HCT116 (cell line): ENCODE measurements around the gene LCN1. TPM values are rescaled to one million over a fixed set of nuclear protein-coding genes. Genes with fewer than 3 reads are reported as not detected.

ENCODE experiments used
- ATAC-seq: fragments of 200-7000 bp; cut with Tn5 transposase; 2 replicates; pipeline ENCODE4 v1.9.1; 2020; ENCODE audit warnings: mild to moderate bottlenecking, moderate library complexity
- BruUV-seq: library from RNA; stranded (reverse); fragments of 400-500 nt; replicated peaks from 2 replicates; lab custom pipeline; 2021; lab: Mats Ljungman, UMichigan
- CTCF ChIA-PET: fragments of 300-600 bp; sonication (Branson Sonifier 250); formaldehyde crosslinking; loops from one replicate; lab custom pipeline; 2021; ENCODE audit warnings: antibody characterized with exemption; lab: Charles Lee
- POLR2A ChIA-PET: fragments of 300-600, 350-600 bp; sonication (Branson Sonifier 250); formaldehyde crosslinking; loops from one replicate; lab custom pipeline; 2021; ENCODE audit warnings: antibody characterized with exemption; lab: Charles Lee
- RAD21 ChIA-PET, 2 experiments: fragments of 300-600 bp; sonication (Branson Sonifier 250); formaldehyde crosslinking; loops; one replicate each; lab custom pipeline; 2023; ENCODE audit warnings: low total read pairs in 2 of 2; ENCODE audit not compliant: uncharacterized antibody in 2 of 2, unreplicated experiment in 2 of 2, low non-redundant PET in 1 of 2; lab: Charles Lee
- DNase-seq: peaks from one replicate; pipeline ENCODE4 v3.0.0-alpha.2; 2010; ENCODE audit warnings: low read depth, low spot score
- H2AFZ ChIP-seq: fragments of 200-600 bp; shearing (Covaris generic), sonication (generic); 2 replicates; pipeline ENCODE4 v1.6.1; 2017; ENCODE audit warnings: low read depth, mixed run types, mixed read lengths, antibody characterized with exemption, low read length; ENCODE audit not compliant: poor library complexity, severe bottlenecking
- H3K27ac ChIP-seq: 2 replicates; pipeline ENCODE4 v1.5.1; 2012; ENCODE audit warnings: low read depth, low read length
- H3K27me3 ChIP-seq: fragments of 200-600 bp; sonication (generic); 2 replicates; pipeline ENCODE4 v1.6.1; 2016; ENCODE audit warnings: mixed run types, low read length, mixed read lengths; ENCODE audit not compliant: insufficient read depth
- H3K36me3 ChIP-seq, 2 experiments: fragments of 200-500 bp in 1 of 2; fragments of 200-600 bp in 1 of 2; sonication (Bioruptor generic) in 1 of 2; sonication (generic) in 1 of 2; 2 replicates each; pipeline versions ENCODE4 v1.5.1 to v1.6.1; 2014 to 2016; ENCODE audit warnings: low read length in 2 of 2, inconsistent platforms in 1 of 2, mixed read lengths in 1 of 2, mixed run types in 1 of 2; ENCODE audit not compliant: insufficient read depth in 2 of 2, control insufficient read depth in 1 of 2
- H3K4me1 ChIP-seq, 2 experiments: fragments of 200-600 bp in 1 of 2; sonication (generic) in 1 of 2; 2 replicates each; pipeline versions ENCODE4 v1.5.1 to v1.6.1; 2012 to 2017; ENCODE audit warnings: low read length in 2 of 2, inconsistent platforms in 1 of 2, mild to moderate bottlenecking in 1 of 2, mixed read lengths in 1 of 2, mixed run types in 1 of 2, moderate library complexity in 1 of 2; ENCODE audit not compliant: insufficient read depth in 2 of 2, control insufficient read depth in 1 of 2
- H3K4me2 ChIP-seq: fragments of 200-600 bp; sonication (generic); 2 replicates; pipeline ENCODE4 v1.6.1; 2017; ENCODE audit warnings: mixed run types, low read length, mixed read lengths
- H3K4me3 ChIP-seq, 2 experiments: fragments of 200-600 bp in 1 of 2; sonication (generic) in 1 of 2; replicated peaks in 1 of 2; 2 replicates each; pipeline ENCODE4 v1.5.1; 2011 to 2016; ENCODE audit warnings: low read length in 2 of 2, control low read depth in 1 of 2, low read depth in 1 of 2, mild to moderate bottlenecking in 1 of 2, mixed read lengths in 1 of 2, mixed run types in 1 of 2
- H3K79me2 ChIP-seq: fragments of 200-600 bp; sonication (generic); 2 replicates; pipeline ENCODE4 v1.6.1; 2017; ENCODE audit warnings: mild to moderate bottlenecking, mixed run types, low read length, moderate library complexity, mixed read lengths; ENCODE audit not compliant: insufficient read depth
- H3K9ac ChIP-seq: fragments of 200-600 bp; sonication (generic); 2 replicates; pipeline ENCODE4 v1.6.1; 2016; ENCODE audit warnings: low read length, mixed read lengths
- H3K9me2 ChIP-seq: fragments of 200-600 bp; sonication (generic), shearing (Covaris generic); 2 replicates; pipeline ENCODE4 v1.6.1; 2017; ENCODE audit warnings: mixed run types, mild to moderate bottlenecking, moderate library complexity; ENCODE audit not compliant: insufficient read depth
- H3K9me3 ChIP-seq, 2 experiments: fragments of 200-500 bp in 1 of 2; fragments of 200-600 bp in 1 of 2; sonication (Bioruptor generic) in 1 of 2; sonication (generic) in 1 of 2; 2 replicates each; pipeline ENCODE4 v1.6.1; 2014 to 2017; ENCODE audit warnings: low read length in 2 of 2, mixed read lengths in 2 of 2, inconsistent platforms in 1 of 2, low read depth in 1 of 2, mild to moderate bottlenecking in 1 of 2, mixed run types in 1 of 2, moderate library complexity in 1 of 2; ENCODE audit not compliant: control insufficient read depth in 1 of 2, insufficient read depth in 1 of 2
- H4K20me1 ChIP-seq: fragments of 200-600 bp; sonication (generic), shearing (Covaris generic); 2 replicates; pipeline ENCODE4 v1.6.1; 2017; ENCODE audit warnings: mixed run types, mild to moderate bottlenecking, moderate library complexity; ENCODE audit not compliant: insufficient read depth
- ATF3 ChIP-seq: IDR thresholded peaks from 2 replicates; pipeline ENCODE4 v1.6.1; 2012
- CBX3 ChIP-seq: IDR thresholded peaks from 2 replicates; pipeline ENCODE4 v1.6.1; 2012; ENCODE audit warnings: low read depth
- CEBPB ChIP-seq: IDR thresholded peaks from 2 replicates; pipeline ENCODE4 v1.6.1; 2012; ENCODE audit warnings: low read depth
- CTCF ChIP-seq, 3 experiments: fragments of 200-600 bp in 1 of 3; sonication (generic) in 1 of 3; IDR thresholded peaks in 2 of 3; conservative IDR thresholded peaks in 1 of 3; 2 replicates each; pipeline ENCODE4 v1.5.1; 2012 to 2017; ENCODE audit warnings: low read depth in 2 of 3, low read length in 2 of 3, antibody characterized with exemption in 1 of 3, borderline replicate concordance in 1 of 3, control low read depth in 1 of 3, mild to moderate bottlenecking in 1 of 3, mixed read lengths in 1 of 3, mixed run types in 1 of 3, moderate library complexity in 1 of 3; ENCODE audit not compliant: insufficient read depth in 1 of 3
- EGR1 ChIP-seq: IDR thresholded peaks from 2 replicates; pipeline ENCODE4 v1.6.1; 2012; ENCODE audit warnings: low read depth
- ELF1 ChIP-seq: IDR thresholded peaks from 2 replicates; pipeline ENCODE4 v1.6.1; 2012; ENCODE audit warnings: low read depth, borderline replicate concordance
- EZH2 ChIP-seq: fragments of 200-600 bp; sonication (generic); IDR thresholded peaks from 2 replicates; pipeline ENCODE4 v1.6.1; 2017; ENCODE audit warnings: antibody characterized with exemption, mixed run types
- FOSL1 ChIP-seq: IDR thresholded peaks from 2 replicates; pipeline ENCODE4 v1.6.1; 2012; ENCODE audit warnings: low read depth
- JUND ChIP-seq: IDR thresholded peaks from 2 replicates; pipeline ENCODE4 v1.6.1; 2012
- REST ChIP-seq: IDR thresholded peaks from 2 replicates; pipeline ENCODE4 v1.6.1; 2012; ENCODE audit warnings: low read depth
- SP1 ChIP-seq: IDR thresholded peaks from 2 replicates; pipeline ENCODE4 v1.6.1; 2012; ENCODE audit warnings: low read depth
- SRF ChIP-seq: IDR thresholded peaks from 2 replicates; pipeline ENCODE4 v1.6.1; 2012; ENCODE audit warnings: low read depth
- TCF7L2 ChIP-seq: IDR thresholded peaks from 2 replicates; pipeline ENCODE4 v1.7.0; 2011; ENCODE audit warnings: borderline replicate concordance, inconsistent platforms; ENCODE audit not compliant: insufficient read depth, insufficient read length; ENCODE audit errors: extremely low read depth
- YY1 ChIP-seq: IDR thresholded peaks from 2 replicates; pipeline ENCODE4 v1.6.1; 2011; ENCODE audit warnings: low read length, low read depth, moderate library complexity, mild to moderate bottlenecking; ENCODE audit not compliant: insufficient replicate concordance; ENCODE audit errors: extremely low read depth
- ZBTB33 ChIP-seq: IDR thresholded peaks from 2 replicates; pipeline ENCODE4 v1.6.1; 2011; ENCODE audit warnings: mild to moderate bottlenecking, low read length, moderate library complexity; ENCODE audit not compliant: insufficient replicate concordance; ENCODE audit errors: extremely low read depth
- ZFX ChIP-seq: fragments of 450-650 bp; IDR thresholded peaks from 2 replicates; pipeline ENCODE4 v1.6.1; 2017
- intact Hi-C: fragments of 100-400 bp; cut with micrococcal nuclease; formaldehyde crosslinking; loops from 2 replicates; pipeline ENCODE4 v1.10.0; 2022
- total RNA-seq: library from RNA; stranded (reverse); gene quantifications from one replicate; pipeline ENCODE4 v1.2.1, GENCODE V29; 2021; ENCODE audit not compliant: unreplicated experiment
- TF ChIP-seq, protein P1 (sequence below): IDR thresholded peaks from 2 replicates; pipeline ENCODE4 v1.6.1; 2012

The LCN1 gene
- total RNA-seq, 1 experiment from 2014 or later, result not detected

GRCh38 chr9:135563858-135564257, 42.6 kb downstream of the LCN1 start (continued):
- TF ChIP-seq JUND, result no peak
- TF ChIP-seq EZH2, result no peak
- TF ChIP-seq SP1, result no peak
- TF ChIP-seq CTCF (IDR thresholded peaks at IDR 0.05 in 2 of 3, conservative IDR thresholded peaks at IDR 0.05 in 1 of 3; ENCODE audit: borderline replicate concordance in 1 of 3, insufficient read depth in 1 of 3, low read depth in 2 of 3, low read length in 2 of 3), result no peak
- TF ChIP-seq ATF3, result no peak

DNA sequence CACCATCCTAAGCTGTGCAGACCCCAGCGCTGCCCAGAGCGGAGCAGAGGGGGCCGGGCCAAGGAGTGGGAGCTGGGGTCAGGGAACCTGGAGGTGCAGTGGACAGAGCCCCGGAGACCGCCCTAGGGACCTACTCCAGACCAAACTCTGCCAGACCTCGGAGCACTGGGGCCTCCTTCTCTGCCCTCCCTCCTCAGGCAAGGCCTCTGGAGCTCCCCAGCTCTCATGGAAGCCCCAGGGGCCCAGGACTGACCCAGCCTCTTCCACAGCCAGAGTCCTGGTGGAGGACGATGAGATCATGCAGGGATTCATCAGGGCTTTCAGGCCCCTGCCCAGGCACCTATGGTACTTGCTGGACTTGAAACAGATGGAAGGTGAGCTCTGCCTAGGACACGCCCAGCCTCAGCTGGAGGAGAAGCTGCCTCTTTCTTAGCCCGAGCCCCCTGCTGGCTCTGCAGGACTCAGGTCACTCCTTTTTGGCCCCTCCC, 43.9 kb downstream of the LCN1 start:
- Histone ChIP-seq H3K4me3 (no peak overlapping the region), H3K4me2 (no peak overlapping the region), H3K9me3 (peaks cover 7% of the 10 kb centered on the region in 2 experiments; a peak in 2 of 4 replicates), H3K4me1 (no peaks in the 10 kb centered on the region), H3K9me2 (no peaks in the 10 kb centered on the region), H3K27ac (no peak overlapping the region), H3K36me3 (no peaks in the 10 kb centered on the region), H3K9ac (no peak overlapping the region), H2AFZ (no peak overlapping the region), H3K79me2 (no peaks in the 10 kb centered on the region), H4K20me1 (no peaks in the 10 kb centered on the region), H3K27me3 (peaks cover 7% of the 10 kb centered on the region; the same call in 1 of the 2 replicates)
- ATAC-seq, result peak; percentile 49
- intact Hi-C loops, result no loop called here
- POLR2A ChIA-PET, result no interaction called here
- no peak for DNase-seq
- BruUV-seq, result no TSS peak
- no peak for TF ChIP-seq SRF
- TF ChIP-seq, protein P1, sequence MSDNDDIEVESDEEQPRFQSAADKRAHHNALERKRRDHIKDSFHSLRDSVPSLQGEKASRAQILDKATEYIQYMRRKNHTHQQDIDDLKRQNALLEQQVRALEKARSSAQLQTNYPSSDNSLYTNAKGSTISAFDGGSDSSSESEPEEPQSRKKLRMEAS, result no peak
- TF ChIP-seq CEBPB, result no peak
- no peak for TF ChIP-seq ZFX
- no peak for TF ChIP-seq FOSL1
- no peak for TF ChIP-seq ZBTB33
- no peak for TF ChIP-seq ATF3
- no peak for TF ChIP-seq SP1
- no peak for TF ChIP-seq YY1
- no peak for TF ChIP-seq TCF7L2
- no peak for TF ChIP-seq CBX3
- TF ChIP-seq ELF1, result no peak
- no peak for TF ChIP-seq JUND
- TF ChIP-seq EGR1, result no peak
- no peak for TF ChIP-seq REST
- CTCF ChIA-PET, result no interaction called here
- RAD21 ChIA-PET, result no interaction called here
